Measurements from ENCODE around the gene FAM3A.

The FAM3A gene

DNA sequence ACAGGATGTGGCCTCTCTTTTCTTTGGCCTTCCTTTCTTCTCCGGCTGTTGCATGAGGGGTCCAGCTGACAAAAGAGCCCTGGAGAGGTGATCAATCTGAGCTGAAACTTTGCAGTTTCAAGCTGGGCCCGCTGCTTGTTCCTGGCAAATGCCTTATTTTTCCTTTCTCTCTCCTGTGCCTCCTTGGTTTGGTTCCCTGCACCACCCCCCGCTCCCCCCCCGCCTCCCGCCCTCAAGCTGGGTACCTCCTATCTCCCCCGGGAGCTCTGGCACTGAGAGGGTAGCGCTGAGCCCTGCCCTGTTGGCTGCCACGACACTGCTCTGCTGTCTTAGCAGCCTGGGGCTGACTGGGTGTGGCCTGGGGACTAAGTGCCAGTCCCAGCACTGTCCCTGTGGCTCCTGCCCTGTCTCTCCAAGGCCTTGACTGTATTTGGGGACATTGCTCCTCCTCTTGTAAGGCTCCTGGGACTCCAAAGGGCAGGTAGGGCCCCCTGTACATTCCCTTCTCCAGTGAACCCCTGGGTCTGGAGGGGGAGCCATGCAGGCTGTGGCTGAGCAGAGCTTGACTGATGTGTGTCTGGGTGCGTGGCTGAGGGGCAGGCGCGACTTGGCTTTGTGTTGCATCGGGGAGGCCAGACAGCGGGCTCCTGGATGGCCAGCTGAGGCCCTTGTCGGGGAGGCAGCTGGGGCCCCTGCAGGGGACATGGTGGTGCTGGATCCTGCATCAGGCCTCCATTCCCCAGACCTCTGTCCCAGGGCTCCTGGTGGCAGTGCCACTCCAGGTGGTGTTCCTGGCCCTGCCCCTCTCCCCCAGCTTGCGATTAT, 56.9 kb downstream of the FAM3A start:
- TF ChIP-seq CTCF (conservative IDR thresholded peaks at IDR 0.05; ENCODE audit: control insufficient read depth, insufficient read depth, low read depth, low read length): no peak
- H3K4me3 ChIP-seq (ENCODE audit: control insufficient read depth, low read depth, low read length): peak overlapping the region; percentile 66
- DNase-seq (ENCODE audit: low read depth): no peak

DNA sequence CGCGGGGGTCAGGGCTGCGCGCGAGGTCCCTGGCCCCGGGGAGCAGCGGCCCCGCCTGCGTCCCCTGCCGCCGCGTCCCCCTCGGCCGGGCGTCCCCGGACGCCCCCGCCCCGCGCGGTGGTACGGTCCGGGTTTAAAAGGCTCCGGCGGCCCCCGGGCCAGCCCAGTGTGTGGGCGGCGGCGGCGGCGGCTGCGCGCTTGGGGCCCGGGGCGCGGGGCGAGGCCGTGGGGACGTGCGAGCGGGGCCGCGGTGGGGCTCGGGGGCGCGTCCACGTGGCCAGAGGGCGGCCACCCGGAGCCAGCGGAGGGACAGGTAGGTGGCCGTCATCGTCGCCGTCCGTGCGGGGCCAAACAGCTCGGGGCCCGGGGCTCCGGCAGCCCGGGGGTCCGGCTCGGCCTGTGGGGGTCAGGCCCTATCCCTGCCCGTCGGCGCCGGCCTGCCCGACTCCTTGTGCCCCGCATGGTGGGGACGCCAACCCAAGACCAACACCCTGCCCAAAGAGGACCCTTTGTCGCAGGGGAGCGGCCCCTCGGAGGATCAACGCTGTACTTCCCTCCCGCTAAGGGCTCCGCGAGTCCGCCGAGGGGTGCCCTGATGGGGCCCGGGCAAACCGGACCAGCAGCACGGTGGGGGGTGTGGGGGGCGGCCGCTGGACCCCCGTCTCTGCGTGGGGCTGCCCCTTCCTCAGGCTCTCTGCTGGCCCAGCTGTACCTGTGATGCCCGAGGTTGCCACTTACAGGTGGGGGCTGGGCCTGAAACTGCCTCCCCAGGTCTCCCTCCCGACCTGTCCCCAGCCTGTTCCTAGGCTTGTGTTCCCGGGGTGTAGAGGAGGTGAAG, 57.7 kb downstream of the FAM3A start, which contains the start of gene PLXNA3:
PLXNA3 (plus strand) TSS at position 166 of the 838 bp plus-strand sequence. CDS start 1,903 bp downstream, outside the sequence.
- TF ChIP-seq CTCF (conservative IDR thresholded peaks at IDR 0.05; ENCODE audit: control insufficient read depth, insufficient read depth, low read depth, low read length): no peak
- no peak for DNase-seq (ENCODE audit: low read depth)
- peak within 1 kb of the TSS; percentile 66 for H3K4me3 ChIP-seq (ENCODE audit: control insufficient read depth, low read depth, low read length)

GRCh38 chrX:154457491-154458115, 58.4 kb downstream of the FAM3A start:
- no peak for DNase-seq (ENCODE audit: low read depth)
- H3K4me3 ChIP-seq (ENCODE audit: control insufficient read depth, low read depth, low read length): peak overlapping the region; percentile 42
- no peak for TF ChIP-seq CTCF (conservative IDR thresholded peaks at IDR 0.05; ENCODE audit: control insufficient read depth, insufficient read depth, low read depth, low read length)
